ENCODE results near the gene ITIH3.

Gene ITIH3

DNA sequence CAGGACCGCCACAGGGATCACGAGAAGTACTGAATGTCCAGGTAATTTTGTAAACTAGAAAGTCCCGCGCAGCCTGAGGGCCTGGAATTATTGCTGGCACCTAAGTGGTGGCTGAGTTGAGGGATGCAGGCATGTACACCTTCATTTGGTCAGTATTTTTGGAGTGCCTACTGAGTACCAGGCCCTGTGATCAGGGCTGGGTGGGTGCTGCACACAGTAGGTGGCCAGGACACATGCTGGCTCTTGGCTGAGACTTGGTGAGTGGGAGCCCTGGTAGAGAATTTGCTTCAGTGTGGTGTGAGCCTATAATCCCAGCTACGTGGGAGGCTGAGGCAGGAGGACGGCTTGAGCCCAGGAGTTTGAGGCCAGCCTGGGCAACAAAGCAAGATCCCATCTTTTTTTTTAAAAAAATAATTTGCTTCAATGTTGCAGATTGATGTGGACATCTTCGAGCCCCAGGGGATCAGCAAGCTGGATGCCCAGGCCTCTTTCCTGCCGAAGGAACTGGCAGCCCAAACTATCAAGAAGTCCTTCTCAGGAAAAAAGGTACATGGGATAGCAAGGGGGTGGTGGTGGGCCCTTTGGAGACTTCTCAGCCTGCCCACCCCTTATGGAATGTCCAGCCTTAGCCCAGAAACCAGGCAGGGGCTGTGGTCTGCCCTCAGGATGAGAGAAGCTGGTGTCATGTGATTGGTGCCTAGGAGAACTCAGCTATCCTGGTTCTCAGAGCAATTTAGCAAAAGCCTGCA, 14.6 kb upstream of the ITIH3 start:
- DNase-seq: no peak

DNA sequence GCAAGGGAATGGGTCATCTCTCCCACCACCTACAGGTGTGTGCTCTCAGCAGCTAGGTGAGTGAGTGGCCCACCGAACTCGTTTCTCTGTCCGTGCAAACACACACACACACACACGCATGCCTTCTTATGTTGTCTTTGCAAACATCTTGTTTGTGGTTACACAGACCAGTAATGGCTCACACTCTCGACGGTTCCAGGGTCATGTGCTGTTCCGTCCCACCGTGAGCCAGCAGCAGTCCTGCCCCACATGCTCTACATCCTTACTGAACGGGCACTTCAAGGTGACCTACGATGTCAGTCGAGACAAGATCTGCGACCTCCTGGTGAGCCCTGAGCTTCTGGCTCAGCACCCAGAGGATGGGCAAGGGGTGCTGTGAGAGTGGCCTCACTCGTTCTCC, 12.9 kb upstream of the ITIH3 start:
- no peak for DNase-seq

DNA sequence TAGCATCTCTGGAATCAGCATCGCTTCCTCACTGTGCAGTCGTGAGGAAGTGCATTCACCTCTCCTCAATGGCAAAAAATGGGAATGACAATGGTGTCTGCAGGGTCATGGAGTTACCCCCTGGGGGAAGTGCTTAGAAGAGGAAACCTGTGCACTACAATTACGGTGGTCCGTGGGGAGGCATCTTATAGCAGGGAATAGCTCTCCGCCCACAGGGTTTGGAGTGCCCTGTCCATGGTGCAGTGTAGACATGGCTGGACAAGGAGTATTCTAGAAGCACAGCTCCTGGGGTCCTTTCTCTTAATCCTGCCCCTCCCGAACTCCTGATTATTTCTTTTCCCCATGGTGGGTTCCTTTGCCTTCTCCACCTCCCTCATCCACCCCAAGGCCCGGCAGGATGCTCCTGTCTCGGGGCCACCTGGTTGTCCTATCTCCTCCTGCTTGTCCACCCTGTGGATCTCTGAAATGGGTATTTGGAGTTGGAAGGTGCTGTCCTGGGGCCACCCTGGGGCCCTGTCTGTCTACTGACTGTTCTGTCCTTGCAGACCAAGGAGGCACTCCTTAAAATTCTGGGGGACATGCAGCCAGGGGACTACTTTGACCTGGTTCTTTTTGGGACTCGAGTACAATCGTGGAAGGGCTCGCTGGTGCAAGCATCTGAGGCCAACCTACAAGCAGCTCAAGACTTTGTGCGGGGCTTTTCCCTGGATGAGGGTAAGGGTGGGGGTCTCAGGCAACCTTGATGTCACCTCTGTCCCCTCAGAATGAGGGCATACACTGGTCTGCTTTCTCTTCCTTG, 12.0 kb upstream of the ITIH3 start:
- no peak for DNase-seq

DNA sequence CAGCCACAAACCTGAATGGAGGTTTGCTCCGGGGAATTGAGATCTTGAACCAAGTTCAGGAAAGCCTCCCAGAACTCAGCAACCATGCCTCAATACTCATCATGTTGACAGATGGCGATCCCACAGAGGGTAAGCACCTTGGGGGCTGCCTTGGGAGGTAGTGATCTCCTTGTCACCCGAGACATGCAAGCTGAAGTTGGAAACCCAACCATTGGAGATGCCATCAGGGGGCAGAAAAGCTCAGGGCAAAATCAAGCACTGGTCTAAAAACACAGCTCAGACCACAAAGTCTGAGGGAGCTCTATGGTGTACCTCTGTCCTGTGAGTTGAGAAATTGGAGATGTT, 11.4 kb upstream of the ITIH3 start:
- DNase-seq: no peak

DNA sequence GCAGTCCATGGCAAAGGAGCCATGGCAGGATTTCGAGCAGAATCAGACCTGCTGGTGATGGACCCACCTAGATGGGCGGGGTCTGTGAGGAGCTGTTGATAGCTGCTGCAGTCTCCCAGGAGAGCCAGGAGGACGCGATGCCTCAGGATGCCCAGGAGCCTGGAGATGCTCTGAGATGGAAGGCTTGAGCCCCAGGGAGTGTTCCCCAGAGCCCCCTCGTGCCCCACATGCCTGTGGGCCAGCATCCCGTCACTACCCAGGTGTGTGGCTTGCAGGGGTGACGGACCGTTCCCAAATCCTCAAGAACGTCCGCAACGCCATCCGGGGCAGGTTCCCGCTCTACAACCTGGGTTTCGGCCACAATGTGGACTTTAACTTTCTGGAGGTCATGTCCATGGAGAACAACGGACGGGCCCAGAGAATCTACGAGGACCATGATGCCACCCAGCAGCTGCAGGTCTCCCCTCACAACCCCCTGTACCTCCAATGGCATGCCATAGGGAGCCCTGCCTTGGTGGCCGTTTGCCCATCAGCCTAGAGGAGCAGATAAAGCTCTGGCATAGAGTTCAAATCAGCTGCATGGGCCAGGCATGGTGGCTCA, 10.5 kb upstream of the ITIH3 start:
- DNase-seq: no peak

DNA sequence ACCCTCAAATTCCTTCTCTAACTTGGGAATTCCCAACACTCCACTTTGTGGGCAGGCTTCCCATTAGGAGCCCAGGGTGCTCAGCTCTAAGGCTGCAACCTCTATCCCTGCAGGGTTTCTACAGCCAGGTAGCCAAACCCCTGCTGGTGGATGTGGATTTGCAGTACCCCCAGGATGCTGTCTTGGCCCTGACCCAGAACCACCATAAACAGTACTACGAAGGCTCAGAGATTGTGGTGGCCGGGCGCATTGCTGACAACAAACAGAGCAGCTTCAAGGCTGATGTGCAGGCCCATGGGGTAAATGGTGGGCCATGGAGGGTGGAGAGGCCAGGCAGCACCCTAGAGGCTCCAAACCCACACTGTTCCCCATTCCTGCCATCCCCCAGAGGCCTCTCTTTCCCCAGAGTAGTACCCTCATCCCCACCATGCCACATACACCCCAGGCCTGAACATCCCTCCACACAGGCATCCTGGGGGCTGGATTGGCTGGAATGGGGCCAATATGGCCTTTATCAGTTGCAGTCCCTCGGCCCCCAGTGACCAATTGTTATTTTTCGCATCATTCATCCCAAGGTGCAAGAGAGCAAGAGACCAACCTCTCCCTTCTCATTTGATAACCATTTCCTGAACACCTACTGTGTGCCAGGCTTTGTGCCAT, 9.5 kb upstream of the ITIH3 start:
- DNase-seq: no peak

DNA sequence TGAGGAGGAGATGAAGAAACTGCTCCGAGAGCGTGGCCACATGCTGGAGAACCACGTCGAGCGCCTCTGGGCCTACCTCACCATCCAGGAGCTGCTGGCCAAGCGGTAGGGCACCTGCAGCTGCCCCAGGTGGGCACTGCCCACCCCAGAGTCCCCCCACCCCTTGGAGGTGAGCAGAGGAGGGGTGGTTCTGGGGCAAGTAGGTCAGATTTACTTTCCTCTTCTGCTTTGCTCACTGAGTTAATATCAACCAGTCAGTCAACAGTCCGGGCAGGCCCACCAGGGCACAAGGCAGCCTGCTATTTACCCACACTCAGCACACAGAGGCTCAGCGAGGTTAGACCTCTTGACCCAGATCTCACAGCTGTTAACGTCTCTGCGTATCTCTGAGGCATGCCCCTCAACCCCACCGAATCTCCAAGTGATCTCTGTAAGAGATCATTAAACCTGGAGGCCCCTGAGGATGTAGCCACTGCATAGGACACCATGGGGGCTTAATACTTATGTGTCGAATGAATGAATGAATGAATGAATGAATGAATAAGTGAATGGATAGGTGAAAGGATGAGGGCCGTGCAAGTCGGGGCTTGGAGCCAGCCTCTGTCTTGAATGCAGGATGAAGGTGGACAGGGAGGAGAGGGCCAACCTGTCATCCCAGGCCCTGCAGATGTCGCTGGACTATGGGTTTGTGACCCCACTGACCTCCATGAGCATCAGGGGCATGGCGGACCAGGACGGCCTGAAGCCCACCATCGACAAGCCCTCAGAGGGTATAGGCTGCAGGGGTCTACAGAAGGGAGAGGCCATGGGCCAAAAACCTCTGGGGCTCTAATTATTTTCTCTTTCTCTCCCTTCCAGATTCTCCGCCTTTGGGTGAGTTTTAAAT, 8.0 kb upstream of the ITIH3 start:
- no peak for DNase-seq

DNA sequence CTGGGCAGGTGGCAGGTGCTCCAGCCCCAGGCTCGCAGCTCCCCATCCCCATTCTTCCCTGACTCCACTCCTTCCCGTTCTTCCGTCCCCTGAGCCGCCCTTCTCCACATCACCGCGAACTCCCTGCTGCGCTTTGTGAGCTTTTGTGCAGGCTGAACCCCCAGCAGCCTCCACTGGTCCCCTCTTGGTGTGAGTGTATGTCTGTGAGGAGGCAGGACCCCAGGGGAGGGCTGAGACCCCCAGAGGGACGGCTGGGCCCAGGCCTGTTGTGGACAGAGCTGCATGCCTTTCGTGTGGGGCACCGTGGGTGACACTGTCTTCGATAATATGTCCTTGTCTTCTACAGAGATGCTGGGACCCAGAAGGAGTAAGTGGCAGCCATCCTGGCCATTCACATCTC, 7.3 kb upstream of the ITIH3 start:
- DNase-seq: no peak

DNA sequence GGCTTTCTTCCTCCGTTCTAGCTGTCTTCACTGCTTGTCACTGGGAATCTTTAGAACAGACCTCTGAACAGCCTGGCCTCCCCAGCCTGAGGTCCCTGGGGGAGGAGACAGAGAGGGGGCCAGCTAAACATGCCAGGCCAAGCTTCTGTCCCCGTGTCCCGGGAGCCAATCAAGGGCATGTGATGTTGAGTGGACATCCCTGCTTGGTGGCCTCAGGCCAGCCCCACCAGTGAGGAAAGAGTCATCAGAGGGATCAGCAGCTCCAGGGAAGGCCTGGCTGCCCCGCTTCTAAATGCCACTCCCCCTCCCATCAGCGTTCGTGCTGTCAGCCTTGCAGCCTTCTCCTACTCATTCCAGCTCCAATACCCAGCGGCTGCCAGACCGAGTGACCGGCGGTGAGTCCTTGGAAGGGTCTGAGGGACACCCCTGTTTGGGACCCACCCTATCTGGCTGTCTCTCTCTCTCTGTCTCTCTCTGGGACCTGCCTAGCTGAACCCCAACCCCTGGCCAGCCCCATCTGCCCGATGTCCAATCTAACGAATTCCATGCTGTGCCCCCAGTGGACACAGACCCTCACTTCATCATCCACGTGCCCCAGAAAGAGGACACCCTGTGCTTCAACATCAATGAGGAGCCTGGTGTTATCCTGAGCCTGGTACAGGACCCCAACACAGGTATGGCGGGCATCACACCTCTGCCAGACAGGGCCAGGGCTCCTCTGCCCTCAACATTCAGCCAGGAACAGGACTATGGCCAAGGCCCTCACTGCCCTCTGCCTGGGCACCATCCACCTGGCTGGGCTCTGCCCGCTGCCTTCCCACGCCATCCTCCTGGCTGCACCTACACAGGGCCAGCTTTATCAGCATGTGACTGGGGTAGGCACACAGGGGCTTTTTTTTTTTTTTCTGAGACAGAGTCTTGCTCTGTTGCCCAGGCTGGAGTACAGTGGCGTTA, 6.6 kb upstream of the ITIH3 start:
- no peak for DNase-seq

DNA sequence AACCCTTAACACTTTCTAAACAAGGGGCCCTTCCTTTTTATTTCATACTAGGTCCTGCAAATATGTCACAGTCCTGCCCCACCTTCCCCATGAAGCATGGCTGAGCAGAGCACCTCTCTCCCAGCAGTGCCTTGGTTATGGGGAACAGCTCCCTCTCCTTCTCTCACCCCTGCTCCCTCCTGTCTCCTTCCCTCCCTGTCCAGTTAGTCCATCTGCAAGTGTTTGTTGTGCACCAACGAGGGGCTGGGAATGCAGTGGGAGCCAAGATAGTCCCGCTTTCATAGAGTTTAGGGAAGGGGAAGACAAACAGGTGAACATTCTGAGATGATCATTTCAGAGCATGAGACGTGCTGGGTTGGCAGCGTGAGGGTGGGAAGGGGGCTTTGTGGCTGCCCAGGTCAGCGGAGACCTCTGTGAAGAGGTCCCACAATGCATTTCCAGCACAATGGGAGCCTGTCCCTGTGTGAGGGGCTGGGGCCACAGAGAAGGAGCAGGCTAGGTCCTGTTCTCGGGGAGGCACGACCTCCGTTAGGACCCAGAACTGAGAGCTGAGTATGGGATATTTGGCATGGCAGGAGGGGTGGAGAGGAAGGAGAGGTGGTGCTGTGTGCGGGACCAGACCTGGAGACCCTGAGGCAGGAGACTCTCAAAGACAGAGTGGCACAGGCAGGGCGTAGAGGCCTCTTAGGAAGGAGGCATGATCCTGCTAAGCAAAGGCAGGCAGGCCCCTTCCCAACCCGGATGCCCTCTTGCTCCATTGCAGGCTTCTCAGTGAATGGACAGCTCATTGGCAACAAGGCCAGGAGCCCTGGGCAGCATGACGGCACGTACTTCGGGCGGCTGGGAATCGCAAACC, 5.5 kb upstream of the ITIH3 start:
- DNase-seq: no peak

DNA sequence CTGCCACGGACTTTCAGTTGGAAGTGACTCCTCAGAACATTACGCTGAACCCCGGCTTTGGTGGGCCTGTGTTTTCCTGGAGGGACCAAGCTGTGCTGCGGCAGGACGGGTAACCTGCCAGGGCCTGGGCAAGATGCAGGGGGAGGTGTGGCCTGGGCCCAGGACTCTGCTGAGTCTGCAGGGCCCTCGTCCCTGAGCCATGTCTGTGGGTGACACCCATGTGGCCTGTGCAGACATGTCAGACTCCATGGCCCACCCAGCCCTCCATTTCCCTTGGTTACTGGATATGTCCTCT, 4.9 kb upstream of the ITIH3 start:
- DNase-seq: no peak

DNA sequence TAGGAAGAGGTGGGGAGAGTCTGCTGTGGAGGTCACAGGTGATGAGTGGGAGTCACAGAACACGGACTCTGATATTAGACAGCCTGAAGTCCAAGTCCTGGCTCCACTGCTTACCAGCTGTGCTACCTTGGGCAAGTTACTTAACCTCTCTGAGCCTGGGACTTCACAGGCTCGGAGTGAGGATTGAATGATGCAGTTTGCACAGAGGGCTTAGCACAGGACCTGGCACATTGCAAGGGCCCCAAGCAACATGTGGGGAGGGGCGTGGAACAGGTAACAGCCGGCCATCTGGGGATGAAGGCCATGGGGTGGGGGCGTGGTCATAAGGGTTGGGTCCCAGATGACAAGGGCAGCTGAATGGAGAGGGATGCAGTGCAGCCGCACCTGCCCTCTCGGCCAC, 4.3 kb upstream of the ITIH3 start:
- no peak for DNase-seq

DNA sequence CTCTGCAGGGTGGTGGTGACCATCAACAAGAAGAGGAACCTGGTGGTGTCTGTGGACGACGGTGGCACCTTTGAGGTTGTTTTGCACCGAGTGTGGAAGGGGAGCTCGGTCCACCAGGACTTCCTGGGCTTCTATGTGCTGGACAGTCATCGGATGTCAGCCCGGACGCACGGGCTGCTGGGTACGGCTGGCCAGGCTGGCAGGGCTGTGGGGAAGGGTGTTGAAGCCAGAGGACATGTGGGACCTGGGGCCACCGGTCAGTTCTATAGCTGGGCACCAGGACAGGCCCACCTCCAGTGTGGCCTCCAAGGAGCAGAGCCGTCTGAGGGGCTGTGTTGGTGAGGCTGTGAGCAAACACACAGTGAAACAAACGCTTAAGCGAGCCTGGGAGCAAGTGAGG, 3.9 kb upstream of the ITIH3 start:
- DNase-seq: no peak

DNA sequence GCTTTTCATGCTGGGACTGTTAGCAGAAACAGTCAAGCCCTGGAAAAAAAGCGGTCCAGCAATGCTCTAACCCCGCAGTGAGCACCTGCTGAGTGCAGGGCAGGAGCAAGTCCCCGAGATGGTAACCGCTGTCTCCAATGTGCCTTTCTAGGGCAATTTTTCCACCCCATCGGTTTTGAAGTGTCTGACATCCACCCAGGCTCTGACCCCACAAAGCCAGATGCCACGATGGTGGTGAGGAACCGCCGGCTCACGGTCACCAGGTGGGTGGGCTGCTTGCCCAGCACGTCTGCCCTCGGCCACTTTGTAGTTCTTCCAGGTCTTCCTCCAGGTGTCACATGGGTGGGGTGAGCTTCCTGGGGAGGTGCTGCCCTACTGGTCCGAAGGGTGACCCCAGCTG, 3.2 kb upstream of the ITIH3 start:
- no peak for DNase-seq

DNA sequence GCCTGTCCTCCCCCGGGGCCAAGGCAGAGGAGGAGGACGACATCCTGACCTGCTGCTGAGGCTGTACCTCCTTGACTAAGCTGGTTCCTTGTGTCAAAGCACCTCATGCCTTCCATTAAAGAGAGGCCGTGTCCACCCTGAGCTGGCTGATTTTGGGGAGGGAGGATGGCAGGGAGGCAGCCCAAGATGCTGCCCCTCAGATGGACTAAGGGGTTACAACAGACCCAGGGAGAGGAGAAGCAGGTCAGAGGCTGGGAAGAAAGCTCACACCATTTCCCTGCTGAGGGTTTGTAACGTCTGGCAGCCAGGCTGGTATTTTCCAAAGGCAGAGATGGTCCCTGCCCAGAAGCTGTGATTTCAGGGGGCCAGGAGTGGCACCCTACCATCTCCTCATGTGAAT, 2.7 kb upstream of the ITIH3 start:
- DNase-seq: no peak

DNA sequence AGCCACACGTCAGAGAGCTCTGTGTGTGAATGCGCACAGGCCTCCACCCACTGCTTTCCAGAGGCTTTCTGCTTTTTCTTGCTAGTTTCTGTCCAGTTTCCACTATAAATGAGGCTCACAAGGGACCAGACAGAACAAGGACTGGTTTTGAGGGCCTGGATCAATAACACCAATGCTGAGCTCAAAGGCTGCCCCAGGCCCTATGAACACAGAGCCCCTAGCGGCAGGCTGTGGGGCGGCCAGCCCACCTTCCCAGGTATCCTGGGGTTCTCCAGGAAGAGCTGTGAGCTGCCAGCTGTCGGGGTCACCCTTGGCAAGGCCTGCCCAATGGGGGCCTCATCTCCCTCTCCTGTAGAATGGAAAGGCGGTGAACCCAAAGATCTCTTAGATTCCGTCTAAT, 2.2 kb upstream of the ITIH3 start:
- no peak for DNase-seq

DNA sequence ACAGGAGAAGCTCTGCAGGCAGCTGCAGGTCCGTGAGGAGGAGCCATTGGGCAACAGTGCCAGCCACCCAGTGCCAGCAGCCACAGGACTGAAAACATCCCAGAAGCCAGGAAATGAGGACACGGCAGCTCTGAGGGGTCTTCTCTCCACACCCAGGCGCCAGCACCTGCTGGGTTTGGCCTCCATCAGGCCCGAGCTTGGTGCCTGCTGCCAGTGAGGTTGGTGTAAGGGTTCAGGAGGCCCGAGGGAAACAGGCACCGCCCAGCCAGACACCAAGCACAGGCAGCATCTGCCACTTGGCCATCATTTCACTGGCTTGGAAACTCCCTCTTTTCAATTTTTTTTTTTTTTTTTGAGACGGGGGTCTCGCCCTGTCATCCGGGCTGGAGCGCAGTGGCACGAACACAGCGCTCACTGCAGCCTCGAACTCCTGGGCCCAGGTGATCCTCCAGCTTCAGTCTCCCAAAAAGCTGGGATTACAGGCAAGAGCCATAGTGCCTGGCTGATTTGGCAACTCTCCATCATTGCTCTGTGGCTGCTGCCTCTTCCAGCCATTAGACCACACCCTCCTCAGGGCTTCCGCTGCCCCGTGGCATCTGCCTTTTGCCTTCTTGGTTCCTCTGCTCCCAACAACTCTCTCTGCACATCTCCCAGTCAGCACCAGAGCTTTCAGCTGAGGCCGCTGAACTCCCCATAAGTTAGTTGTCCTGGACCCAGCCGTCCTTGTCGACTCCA, 1.5 kb upstream of the ITIH3 start:
- no peak for DNase-seq

DNA sequence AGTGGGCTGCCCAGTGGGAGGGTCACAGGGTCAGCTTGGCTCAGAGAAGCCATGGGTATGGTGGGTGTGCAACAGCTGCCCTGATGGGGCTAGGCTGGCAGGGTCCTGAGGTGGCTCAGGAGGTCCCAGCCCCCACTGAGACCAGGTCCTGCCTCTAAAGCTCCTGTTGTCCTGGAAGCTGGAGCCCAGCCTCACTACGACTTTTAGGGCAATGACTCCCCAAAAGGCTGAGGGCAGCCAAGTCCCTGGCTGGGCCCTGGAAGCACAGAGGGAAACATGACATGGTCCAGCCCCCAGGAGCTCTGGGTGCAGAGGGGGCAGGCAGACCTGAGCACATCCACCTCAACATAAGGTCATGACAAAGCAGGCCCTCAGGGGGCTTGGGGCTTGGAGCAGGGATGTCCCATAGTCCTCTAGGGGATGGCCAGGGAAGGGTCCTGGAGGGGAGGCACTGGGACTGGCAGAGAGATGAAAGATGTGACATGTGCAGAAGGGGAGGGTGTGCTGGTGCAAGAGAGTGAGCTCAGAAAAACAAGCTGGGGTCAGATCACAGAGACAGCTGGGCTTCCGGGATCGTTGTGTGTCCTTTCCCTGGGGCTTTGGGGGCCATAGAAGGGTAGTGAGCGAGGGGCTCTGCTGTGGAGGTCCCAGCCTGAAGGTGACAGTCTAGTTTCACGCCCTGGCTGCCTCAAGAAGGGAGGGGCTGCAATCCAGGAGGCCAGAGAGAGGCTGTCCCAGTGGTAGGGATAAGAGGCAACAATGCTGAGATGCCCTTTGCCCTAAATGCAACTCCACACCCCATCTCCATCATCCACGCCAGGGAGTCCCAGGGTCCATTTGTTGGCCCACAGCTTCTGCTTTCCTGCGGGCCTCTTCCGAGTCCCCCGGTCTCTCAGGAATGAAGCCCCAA, 639 bp upstream of the ITIH3 start:
- DNase-seq: no peak

DNA sequence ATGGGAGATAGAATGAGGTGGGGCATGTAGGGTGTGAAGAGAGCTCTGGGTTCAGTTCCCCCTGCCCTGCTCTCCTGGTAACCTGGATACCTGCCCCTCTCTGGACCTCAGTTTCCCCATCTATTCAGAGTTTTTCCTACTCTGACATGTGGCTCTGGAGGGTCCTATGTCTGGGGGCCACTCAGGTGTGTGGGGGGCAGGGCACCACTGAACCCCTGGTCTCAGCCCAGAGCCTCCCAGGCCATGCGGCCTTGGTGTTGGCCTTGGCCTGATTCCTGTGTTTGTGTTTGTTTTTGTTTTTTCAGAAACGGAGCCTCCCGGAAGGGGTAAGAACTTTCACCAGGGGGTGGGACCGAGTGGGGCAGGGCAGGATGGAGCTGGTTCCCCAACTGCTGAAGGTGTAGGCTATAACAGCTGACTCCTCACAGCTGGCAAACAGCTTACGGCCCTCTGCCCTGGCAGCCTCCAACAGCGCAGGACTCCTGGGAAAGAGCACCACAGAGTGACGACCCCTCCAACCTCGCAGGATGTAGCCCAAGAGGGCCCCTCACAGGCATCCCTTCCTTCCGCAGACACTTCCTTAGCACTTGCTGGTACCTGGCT, 803 bp downstream of the ITIH3 start:
- no peak for DNase-seq

All from NCI-H510A treated with DMSO at 0.1 percent for 48 hours (cell line).